VCaP (cell line): ENCODE results near the gene DBP.

Experiments used
- H3K27ac ChIP-seq: fragments of 450-650 bp; 2 replicates; pipeline ENCODE4 v1.5.1; 2017
- TF ChIP-seq, protein P1 (sequence below): fragments of 450-650 bp; conservative IDR thresholded peaks from 2 replicates; pipeline ENCODE4 v1.5.1; 2017; ENCODE audit warnings: mild to moderate bottlenecking, moderate library complexity

DBP gene

GRCh38 chr19:48623556-48624066 lies 13.6 kb downstream of the DBP start:
- H3K27ac ChIP-seq = peak overlapping the region; percentile 90
- TF ChIP-seq, protein P1, sequence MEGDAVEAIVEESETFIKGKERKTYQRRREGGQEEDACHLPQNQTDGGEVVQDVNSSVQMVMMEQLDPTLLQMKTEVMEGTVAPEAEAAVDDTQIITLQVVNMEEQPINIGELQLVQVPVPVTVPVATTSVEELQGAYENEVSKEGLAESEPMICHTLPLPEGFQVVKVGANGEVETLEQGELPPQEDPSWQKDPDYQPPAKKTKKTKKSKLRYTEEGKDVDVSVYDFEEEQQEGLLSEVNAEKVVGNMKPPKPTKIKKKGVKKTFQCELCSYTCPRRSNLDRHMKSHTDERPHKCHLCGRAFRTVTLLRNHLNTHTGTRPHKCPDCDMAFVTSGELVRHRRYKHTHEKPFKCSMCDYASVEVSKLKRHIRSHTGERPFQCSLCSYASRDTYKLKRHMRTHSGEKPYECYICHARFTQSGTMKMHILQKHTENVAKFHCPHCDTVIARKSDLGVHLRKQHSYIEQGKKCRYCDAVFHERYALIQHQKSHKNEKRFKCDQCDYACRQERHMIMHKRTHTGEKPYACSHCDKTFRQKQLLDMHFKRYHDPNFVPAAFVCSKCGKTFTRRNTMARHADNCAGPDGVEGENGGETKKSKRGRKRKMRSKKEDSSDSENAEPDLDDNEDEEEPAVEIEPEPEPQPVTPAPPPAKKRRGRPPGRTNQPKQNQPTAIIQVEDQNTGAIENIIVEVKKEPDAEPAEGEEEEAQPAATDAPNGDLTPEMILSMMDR = no peak

DNA sequence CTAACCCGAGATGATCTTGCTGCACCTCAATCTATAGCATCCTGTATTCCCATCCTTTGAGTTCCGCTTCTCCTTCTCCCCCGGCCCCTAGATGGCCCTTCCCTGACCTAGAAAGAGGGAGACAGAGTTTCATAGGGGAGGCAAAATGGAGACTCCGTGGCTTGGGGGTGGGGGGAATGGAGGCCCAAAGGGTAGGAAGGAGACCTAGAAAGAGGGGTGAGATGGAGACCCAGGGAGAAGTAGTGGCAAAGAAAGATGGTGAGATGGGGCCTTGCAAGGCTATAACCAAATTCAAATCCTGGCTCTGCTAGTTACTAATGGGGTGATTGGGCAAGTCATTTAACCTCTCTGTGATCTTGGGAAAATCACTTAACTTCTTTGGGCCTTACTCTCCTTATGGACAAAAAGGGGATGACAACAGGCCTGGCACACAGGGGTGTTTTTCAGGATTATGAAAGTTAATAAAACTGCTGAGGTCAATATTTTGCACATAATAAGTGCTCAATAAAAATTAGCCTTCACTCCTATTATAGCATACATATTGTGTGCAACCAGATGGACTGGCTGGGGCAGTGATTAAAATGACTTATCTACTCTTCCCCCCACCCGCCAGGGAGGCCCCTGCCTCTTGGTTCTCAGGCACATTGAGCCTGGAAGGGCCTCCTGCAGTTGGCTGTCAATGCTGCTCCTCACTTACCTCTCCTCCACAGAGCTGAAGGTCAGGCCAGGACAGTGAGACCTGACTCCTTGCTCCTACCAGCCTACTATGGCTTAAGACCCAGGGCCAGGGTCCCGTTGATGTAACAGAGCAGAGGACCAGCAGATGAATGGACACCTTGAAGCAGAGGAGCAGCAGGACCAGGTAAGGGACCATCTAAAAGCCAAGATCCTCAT lies 17.2 kb downstream of the DBP start:
- H3K27ac ChIP-seq = peak overlapping the region; percentile 90
- TF ChIP-seq, protein P1 = no peak

- TF ChIP-seq, protein P1 = no peak
Measured at GRCh38 chr19:48618916-48619691, 18.1 kb downstream of the DBP start, which contains the start of the genes RPL18 and SPHK2. RPL18 (minus strand) TSS chr19:48619178; CDS start chr19:48619143, 35 bp downstream. SPHK2 (plus strand) TSS chr19:48619506; CDS start chr19:48620515, 1,009 bp downstream.

GRCh38 chr19:48618278-48618915 lies 18.8 kb downstream of the DBP start:
- H3K27ac ChIP-seq = peak overlapping the region; percentile 90
- TF ChIP-seq, protein P1 = no peak

More at GRCh38 chr19:48618916-48619691, 18.1 kb downstream of the DBP start, which contains the start of the genes RPL18 and SPHK2:
- peak within 1 kb of the TSS; percentile 90 for H3K27ac ChIP-seq

DNA sequence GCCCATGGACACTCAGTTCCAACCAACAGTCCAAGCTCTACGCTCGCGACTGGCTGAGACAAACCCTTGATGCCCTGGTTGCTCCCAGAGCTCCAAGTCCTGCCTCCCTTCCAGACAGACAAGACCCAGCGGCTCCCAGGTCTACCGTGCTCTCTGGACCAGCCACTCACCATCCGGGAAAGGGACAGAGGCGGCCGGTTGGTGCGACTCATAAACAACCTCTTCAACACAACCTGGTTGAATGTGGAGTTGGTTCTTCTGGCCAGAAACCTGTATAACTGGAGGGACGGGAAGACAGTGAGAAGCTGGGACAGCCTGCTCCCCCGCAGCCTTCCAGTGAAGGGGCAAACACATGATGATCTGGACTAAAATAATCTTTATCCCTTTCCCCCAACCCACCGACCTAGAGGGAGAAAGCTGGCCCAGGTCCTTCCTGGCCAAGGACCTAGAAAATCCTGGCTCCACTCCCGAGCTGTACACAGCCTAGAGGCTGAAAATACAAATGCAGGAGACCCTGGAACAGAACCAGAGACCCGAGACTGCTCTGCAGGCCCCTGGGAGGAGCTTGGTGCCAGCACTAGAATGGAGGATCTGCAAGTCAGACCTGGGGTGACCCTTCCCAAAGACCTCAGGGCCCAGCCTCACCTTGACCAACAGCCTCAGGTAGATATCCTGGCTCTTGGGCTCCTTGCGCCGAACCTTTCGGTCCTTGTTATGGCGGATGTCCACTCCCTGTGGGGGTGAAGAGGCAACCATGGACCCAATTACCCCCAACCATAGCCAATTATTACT lies 19.8 kb downstream of the DBP start:
- TF ChIP-seq, protein P1 = peak; percentile 17
- peak overlapping the region; percentile 90 for H3K27ac ChIP-seq

- H3K27ac ChIP-seq = peak overlapping the region; percentile 90
- TF ChIP-seq, protein P1 = no peak
Measured at GRCh38 chr19:48616491-48617056, 20.6 kb downstream of the DBP start.
